GM12865 (cell line): ENCODE results near the gene POLR1G.

Experiments
- DNase-seq: peaks from one replicate; pipeline ENCODE4 v3.0.0; 2010; ENCODE audit warnings: low read depth
- H3K4me3 ChIP-seq: 2 replicates; pipeline ENCODE4 v1.5.1; 2011; ENCODE audit warnings: mild to moderate bottlenecking, low read depth, low read length, control low read depth
- TF ChIP-seq, protein P1 (sequence below): IDR thresholded peaks from 2 replicates; pipeline ENCODE4 v1.5.1; 2011; ENCODE audit warnings: low read length, control low read depth, low read depth, inconsistent platforms; ENCODE audit not compliant: insufficient read depth; ENCODE audit errors: missing control alignments

POLR1G gene

DNA sequence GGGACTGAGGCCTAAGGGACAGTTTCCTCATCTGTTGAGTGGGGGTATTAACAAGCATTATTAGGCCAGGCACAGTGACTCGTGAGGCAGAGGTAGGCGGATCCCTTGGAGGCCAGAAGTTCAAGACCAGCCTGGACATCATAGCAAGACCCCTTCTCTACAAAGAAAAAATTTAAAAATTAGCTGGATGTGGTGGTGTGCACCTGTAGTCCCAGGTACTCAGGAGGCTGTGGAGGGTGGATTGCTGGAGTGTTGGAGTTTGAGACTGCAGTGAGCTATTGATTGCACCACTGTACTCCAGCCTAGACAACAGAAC is 50.0 kb downstream of the POLR1G start:
- no peak overlapping the region for H3K4me3 ChIP-seq
- DNase-seq, result no peak
- TF ChIP-seq, protein P1, sequence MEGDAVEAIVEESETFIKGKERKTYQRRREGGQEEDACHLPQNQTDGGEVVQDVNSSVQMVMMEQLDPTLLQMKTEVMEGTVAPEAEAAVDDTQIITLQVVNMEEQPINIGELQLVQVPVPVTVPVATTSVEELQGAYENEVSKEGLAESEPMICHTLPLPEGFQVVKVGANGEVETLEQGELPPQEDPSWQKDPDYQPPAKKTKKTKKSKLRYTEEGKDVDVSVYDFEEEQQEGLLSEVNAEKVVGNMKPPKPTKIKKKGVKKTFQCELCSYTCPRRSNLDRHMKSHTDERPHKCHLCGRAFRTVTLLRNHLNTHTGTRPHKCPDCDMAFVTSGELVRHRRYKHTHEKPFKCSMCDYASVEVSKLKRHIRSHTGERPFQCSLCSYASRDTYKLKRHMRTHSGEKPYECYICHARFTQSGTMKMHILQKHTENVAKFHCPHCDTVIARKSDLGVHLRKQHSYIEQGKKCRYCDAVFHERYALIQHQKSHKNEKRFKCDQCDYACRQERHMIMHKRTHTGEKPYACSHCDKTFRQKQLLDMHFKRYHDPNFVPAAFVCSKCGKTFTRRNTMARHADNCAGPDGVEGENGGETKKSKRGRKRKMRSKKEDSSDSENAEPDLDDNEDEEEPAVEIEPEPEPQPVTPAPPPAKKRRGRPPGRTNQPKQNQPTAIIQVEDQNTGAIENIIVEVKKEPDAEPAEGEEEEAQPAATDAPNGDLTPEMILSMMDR, result no peak

DNA sequence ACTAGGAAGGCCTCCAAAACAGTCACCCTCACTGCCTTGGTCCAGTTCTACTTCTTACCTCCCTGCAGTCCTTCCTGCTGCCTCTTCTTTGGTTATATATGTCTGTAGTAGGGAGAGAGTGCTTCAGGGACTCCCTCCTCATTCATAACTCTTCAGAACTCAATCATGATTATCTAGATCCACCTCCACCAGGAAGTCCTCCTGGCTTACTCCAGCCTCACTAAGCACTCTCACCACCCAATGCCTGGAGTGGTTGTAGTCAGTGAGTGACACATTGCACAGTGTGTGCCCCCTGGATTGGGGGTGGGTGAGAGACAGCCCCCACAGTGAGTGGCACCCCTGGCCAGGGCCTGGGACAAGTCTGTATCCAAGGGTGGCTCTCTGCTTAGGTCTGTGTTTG is 51.3 kb downstream of the POLR1G start:
- no peak overlapping the region for H3K4me3 ChIP-seq
- TF ChIP-seq, protein P1, result no peak
- DNase-seq, result no peak
